HG03442 (cell line): ENCODE measurements around the gene ARHGAP24.
"Not testable (repeated sequence)": the region's sequence is repeated elsewhere in the genome, so short reads cannot be mapped to it uniquely, and the experiment has no call there.

Experiments used
- ATAC-seq: cut with Tn5 transposase; IDR thresholded peaks from one replicate; pipeline ENCODE4 v1.9.1; 2021; ENCODE audit warnings: mild to moderate bottlenecking, moderate library complexity; ENCODE audit not compliant: unreplicated experiment

Gene ARHGAP24

GRCh38 chr4:85939595-85939994 lies 464.6 kb downstream of the ARHGAP24 start:
- no peak for ATAC-seq

DNA sequence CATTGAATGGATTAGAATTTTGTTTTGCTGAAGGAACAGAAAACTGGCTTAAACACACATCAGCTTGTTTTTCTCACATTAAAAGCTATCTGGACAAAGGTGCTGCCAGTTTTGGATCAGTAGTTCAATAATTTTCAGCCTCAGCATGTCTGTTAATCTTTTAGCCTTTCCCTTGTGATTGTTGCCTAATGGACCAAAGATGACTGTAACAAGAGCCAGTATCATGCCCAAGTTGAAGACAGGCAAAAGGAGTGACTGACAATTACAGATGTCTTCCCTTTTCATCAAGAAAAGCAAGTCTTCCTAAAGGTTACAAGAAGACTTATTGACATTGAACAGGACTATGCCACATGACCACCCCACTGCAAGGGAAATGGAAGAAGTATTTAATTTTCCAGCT lies 465.2 kb downstream of the ARHGAP24 start:
- ATAC-seq: no peak

DNA sequence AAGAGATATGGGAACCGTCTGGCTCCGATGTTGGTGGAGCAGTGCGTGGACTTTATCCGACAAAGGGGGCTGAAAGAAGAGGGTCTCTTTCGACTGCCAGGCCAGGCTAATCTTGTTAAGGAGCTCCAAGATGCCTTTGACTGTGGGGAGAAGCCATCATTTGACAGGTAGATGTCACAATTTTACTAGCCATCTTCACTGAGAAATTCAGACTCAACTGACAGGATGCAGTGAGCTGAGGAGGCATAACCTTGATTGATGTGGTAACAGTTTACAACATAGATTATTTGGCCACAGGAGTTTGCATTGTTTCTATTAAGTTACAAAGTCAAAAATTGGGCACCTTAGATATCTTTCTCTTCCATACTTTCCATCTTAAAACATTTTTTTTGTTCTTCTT lies 467.2 kb downstream of the ARHGAP24 start:
- ATAC-seq: no peak

DNA sequence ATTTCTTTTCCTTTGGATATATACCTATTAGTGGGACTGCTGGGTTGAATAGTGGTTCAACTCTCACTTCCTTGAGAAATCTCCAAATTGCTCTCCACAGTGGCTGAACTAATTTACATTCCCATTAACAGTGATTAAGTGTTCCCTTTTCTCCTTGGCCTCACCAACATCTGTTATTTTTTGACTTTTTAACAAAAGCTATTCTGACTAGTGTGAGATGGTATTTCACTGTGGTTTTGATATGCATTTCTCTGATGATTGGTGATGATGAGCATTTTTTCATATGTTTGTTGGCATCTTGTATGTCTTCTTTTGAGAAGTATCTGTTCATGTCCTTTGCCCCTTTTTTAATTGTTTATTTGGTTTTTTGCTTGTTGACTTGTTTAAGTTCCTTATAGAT lies 471.9 kb downstream of the ARHGAP24 start:
- ATAC-seq: no peak

- no peak for ATAC-seq
These were observed 476.1 kb downstream of the ARHGAP24 start for GRCh38 chr4:85951099-85951498.

DNA sequence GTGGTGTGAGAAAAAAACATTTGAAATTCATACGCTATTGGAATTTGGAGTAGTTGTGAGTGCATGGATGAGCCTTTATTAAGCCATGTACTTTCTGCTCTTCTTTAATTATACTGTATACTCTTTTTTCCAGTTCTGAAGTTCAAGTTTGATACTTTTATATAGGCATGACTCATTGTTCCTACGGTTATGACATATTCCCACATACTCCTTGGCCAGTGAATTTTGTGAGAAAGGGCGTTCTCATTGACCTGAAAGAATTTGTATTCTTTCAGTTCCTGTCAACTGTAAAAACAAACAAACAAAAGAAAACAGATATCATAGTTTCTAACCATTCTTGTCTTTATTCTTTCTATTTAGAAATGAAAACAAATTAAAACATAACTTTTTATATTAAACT lies 477.6 kb downstream of the ARHGAP24 start:
- ATAC-seq: no peak

GRCh38 chr4:85952972-85953650 lies 478.2 kb downstream of the ARHGAP24 start:
- no peak for ATAC-seq

- ATAC-seq: no peak
These were observed 478.7 kb downstream of the ARHGAP24 start for GRCh38 chr4:85953651-85954018.

DNA sequence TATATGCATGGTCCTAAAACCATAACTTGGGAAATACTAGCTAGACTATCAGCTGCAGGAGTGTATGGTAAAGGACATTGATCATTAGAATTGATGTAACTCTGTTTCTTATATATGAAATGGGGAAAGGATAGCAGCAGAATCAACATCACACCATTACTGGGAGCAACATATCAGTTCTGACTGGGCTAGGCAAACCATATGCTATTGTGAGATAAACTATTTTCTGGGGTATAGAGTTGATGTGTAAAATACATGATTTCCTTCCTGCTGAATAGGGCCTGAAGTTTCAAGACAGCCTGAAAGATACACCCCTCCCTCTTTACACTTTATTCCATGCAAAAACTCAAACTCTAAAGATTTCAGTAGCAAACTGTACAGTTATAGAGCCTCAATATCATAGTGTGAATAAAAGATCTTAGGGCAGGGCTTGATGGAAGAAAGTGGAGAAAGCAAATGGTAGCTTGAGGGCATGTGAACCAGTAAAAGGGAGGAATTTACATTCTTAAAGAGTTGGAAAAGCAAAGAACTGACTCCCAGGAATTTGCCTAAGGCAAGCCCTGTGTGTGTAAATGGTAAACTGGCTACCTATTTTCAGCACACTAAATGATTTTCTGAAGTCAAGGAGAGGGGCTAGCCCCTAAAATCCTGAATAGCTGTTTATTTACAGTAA lies 480.8 kb downstream of the ARHGAP24 start:
- ATAC-seq: no peak

DNA sequence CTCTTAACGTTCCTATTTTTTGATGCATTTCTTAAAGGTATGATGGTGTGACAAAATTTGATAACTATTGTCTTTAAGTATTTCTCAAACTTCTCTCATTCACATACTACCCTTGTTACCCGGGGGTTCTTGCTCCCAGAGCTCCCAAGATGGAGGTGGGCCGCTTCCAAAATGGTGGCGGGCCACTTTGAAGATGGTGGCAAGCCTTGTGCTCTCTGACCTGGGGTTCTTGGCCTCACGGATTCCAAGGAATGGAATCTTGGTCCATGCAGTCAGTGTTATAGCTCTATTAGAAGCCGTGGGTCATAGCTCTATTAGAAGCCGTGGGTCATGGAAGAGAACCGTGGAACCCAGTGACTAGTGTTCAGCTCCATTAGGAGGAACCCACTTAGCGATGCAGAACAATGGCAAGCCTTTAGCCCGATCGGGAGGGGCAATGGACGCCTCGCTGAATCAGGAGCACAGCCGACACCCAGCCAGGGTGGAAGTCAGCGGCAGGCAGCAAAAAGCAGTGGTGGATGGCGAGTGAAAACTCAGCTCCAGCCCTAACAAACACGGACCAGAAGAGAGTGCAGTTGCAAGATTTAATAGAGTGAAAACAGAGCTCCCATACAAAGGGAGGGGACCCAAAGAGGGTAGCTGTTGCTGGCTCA lies 481.5 kb downstream of the ARHGAP24 start:
- ATAC-seq: no peak

DNA sequence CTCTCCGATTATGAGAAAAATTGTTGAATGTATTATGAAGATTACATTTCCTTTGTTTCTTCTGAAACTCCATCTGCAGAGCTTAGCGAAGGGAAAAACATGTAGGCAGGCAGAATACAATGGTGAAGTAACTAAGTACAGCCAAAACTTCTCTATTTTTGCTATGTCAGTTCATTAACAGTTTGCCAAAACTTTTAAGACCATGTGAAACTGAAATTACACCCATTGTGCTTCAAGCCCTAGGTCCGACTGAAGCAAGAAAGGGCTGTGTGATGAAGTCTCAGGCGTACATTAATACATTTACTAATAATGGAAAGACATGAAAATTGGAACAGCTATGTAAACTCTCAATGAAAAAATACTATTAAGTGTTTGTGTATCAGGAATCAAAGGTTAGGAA lies 486.9 kb downstream of the ARHGAP24 start:
- no peak for ATAC-seq

DNA sequence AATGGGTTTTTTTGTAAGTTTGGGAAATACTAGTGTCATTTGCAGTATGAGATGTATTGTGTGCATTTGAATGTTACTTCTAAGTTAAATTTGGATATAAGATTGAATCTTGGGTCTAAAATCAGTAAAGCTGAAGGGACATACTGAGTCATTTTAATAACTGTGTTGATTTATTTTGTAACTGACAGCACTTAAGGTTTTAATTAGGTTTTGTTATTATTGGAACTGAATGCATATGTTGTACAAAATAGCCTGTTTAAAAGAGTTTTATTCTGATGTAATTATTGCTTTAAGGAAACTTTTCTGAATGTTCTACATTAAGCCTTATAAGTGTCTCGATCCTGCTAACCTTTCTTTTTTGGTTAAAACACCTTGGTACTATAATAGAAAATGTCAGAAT lies 488.3 kb downstream of the ARHGAP24 start:
- ATAC-seq: no peak

DNA sequence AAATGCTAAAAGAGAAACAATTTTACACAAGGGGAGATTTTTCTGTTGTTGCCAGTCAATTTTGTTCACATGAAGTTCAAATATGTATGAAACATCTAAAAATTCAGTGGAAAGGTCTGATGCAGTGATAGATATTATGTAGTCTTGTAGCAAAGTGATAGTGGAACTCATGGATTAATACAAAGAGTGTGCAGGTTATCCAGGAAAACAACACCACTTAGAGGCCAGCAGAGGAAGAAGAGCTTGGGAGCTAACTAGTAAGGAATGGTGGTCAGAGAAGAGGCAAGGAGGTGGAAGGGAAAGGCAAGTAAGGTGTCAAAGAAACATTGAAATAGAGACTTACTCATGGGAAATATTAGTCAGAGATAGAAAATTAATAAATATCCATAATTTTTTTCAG lies 489.3 kb downstream of the ARHGAP24 start:
- ATAC-seq: no peak

DNA sequence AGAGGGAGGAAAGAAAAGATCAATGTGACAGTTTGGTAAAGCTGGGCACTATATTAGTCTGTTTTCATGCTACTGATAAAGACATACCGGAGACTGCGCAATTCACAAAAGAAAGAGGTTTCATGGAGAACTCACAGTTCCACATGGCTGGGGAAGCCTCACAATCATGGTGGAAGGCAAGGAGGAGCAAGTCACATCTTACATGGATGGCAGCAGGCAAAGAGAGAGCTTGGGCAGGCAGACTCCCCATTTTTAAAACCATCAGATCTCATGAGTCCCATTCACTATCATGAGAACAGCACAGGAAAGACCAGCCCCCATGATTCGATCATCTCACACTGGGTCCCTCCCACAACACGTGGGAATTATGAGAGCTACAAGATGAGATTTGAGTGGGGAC lies 490.1 kb downstream of the ARHGAP24 start:
- not testable (repeated sequence) for ATAC-seq

GRCh38 chr4:85965529-85965928 lies 490.6 kb downstream of the ARHGAP24 start:
- no peak for ATAC-seq

DNA sequence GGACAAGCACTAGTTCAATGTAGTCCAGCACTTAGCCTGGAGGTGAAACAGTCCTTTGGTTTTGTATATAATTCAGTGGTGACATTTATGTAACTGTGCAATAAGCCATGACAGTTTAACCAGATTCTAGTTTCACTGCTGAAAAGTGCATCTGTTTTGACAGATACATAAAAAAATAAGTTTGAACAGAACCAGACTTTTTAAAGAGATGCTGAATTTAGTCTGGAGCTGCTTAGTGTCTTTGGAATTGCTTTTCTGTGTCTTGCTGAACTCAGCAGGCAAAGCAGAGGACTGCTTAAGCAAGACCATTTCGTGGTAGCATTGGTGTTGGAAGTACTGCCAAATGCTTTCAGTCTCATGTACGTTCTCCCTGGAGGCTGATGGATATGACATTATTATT lies 491.4 kb downstream of the ARHGAP24 start:
- ATAC-seq: no peak

- no peak for ATAC-seq
These were observed 492.9 kb downstream of the ARHGAP24 start for GRCh38 chr4:85967872-85968271.

- peak; percentile 68 for ATAC-seq
These were observed 494.2 kb downstream of the ARHGAP24 start for GRCh38 chr4:85968945-85969819.

DNA sequence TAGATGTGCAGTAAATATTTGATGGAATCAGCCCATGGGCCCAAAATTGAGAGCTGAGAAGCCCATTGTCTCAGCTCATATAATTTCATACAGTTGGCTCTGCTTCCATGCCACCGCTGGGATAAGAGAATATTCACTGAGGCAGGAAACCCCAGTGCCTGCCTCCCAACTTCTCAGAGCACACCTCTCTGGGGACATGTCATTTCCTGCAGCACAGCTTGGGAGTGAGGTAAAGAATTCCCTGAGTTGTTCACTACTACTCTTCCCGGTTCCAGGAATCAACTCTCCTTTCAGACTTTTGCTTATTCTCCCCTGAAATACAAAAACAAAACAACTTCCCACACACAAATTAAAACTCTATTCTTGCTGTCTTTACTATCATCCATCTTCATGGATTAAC lies 495.6 kb downstream of the ARHGAP24 start:
- no peak for ATAC-seq

DNA sequence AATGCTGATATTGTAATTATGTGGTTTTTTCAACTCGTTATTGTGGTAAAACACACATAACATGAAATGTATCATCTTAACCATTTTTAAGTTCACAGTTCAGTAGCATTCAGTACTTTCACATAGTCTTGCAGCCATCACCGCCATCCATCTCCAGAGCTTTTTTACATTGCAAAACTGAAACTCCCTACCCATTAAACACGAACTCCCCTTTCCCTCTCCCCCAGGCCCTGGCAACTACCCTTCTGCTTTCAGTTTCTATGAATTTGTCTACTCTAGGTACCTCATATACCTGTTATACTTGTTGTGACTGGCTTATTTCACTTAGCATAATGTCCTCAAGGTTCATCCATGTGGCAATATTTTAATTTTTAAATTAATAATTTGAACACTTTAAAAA lies 504.3 kb downstream of the ARHGAP24 start:
- ATAC-seq: peak; percentile 87

- no peak for ATAC-seq
These were observed 511.3 kb downstream of the ARHGAP24 start for GRCh38 chr4:85986266-85986665.
